ENCODE data around the gene KLHL14. TPM values are rescaled to one million over a fixed set of nuclear protein-coding genes. Genes with fewer than 3 reads are reported as not detected.

The KLHL14 gene
- total RNA-seq, 1 donor from 2014 or later, result 0.72 TPM

DNA sequence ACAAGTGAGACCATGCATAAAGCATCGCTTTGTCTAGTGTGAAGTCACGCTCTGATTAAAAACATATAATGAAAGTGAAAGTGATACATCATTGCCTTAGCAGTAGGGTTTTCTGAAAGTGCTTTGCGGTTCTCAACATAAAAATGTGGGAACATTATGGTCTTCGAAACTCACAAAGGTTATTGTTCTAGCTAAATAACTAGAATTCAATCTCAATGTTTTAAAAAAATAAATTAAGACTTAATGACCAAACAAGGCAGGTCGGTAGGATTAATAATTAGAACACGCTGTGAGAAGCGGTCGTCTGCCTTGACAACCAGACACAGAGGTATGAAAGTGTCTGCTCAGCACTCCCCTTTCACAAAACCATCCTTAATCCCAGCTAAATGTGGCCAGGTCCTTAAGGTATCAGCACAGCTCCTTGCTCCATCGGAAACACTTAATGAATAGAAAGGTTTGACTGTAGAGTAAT lies 42.2 kb downstream of the KLHL14 start:
- no peak for ATAC-seq

DNA sequence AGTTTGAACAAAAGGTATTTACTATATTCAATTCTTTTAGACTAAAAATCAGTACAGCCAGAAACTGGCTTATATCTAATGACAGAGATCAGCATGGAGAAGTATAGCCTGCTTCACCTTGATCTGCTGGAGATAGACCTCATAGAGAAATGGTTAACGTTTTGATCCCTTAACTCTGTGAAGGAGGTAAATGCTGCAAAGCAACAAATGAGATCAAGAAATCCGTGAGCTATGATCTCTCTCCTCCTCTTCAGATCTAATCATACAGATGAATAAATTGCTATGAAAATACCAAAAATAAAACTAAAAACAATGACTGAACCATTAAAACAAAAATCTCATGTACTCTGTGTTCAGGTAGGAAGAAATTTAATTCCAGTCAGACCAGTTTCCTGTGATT lies 42.8 kb downstream of the KLHL14 start:
- Histone ChIP-seq H3K4me1 (no peaks in the 10 kb centered on the region), H3K36me3 (no peaks in the 10 kb centered on the region), H3K9me3 (no peaks in the 10 kb centered on the region), H3K4me3 (peak overlapping the region; percentile 23), H3K27me3 (no peaks in the 10 kb centered on the region), H3K27ac (no peak overlapping the region)
- TF ChIP-seq, protein P1, sequence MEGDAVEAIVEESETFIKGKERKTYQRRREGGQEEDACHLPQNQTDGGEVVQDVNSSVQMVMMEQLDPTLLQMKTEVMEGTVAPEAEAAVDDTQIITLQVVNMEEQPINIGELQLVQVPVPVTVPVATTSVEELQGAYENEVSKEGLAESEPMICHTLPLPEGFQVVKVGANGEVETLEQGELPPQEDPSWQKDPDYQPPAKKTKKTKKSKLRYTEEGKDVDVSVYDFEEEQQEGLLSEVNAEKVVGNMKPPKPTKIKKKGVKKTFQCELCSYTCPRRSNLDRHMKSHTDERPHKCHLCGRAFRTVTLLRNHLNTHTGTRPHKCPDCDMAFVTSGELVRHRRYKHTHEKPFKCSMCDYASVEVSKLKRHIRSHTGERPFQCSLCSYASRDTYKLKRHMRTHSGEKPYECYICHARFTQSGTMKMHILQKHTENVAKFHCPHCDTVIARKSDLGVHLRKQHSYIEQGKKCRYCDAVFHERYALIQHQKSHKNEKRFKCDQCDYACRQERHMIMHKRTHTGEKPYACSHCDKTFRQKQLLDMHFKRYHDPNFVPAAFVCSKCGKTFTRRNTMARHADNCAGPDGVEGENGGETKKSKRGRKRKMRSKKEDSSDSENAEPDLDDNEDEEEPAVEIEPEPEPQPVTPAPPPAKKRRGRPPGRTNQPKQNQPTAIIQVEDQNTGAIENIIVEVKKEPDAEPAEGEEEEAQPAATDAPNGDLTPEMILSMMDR (IDR thresholded peaks at IDR 0.05), result no peak
- ATAC-seq (no peak), DNase-seq (no peak)
- intact Hi-C loops (cut with DNase I), result no loop called here

More for the DNA sequence above, 42.2 kb downstream of the KLHL14 start:
- no peak for DNase-seq
- TF ChIP-seq, protein P1 (IDR thresholded peaks at IDR 0.05), result no peak
- no peaks in the 10 kb centered on the region for H3K36me3 ChIP-seq
- intact Hi-C loops (cut with DNase I), result no loop called here
- no peaks in the 10 kb centered on the region for H3K9me3 ChIP-seq
- no peaks in the 10 kb centered on the region for H3K27me3 ChIP-seq
- no peak overlapping the region for H3K27ac ChIP-seq
- H3K4me1 ChIP-seq, result no peaks in the 10 kb centered on the region
- peak overlapping the region; percentile 23 for H3K4me3 ChIP-seq

DNA sequence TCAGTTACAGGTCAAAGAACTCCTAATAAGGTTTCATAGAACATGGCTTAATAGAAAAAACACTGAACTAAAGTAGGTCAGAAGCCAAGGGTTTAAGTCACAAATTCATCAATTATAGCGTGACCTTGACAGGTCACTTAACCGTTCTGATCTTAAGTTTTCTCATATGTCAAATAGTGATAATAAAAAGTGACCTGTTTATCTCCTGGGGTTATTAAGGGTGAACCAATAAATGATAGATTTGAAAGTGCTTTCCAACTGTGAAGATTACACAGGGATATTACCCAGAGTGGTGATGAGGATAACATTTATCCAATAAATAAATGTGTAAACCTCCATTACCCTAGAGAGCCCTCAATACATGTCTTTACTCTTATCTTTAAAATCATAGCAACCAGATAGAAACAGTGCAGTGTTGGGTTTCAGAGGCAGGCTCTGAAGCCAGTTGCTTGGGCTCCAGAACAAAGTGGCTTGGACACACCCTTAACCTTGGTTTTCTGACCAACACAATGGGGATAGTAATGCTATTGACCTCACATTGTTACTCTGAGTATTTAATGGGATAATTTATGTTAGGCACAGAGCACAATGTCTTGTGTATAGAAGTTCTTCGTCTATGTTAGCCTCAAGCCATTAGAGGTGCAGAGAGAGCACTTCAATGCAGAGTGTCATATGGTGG lies 48.6 kb downstream of the KLHL14 start:
- Histone ChIP-seq H3K27ac (no peak overlapping the region), H3K27me3 (no peaks in the 10 kb centered on the region), H3K4me1 (no peaks in the 10 kb centered on the region), H3K9me3 (no peaks in the 10 kb centered on the region), H3K36me3 (no peaks in the 10 kb centered on the region), H3K4me3 (no peak overlapping the region)
- DNase-seq (no peak), ATAC-seq (no peak)
- TF ChIP-seq, protein P1 (IDR thresholded peaks at IDR 0.05), result no peak
- intact Hi-C loops (cut with DNase I), result no loop called here

DNA sequence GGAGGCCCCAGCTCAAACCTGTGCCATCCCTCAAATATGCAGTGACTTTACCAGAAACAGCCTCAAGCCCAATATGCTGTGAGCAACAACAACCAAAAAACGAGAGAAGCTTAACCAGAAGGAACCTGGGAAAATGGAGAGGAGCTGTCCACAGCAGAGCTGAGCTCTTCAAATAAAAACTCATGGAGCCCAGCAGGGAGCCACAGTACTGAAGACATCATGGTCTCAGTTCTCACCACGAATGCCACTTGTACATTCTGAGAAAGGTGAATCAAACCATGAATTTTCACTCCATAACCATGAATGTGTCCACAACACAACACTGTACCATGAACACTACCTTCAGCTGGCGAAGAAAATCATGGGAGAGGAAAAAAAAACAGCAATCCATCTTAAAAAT lies 50.5 kb downstream of the KLHL14 start:
- H3K27me3 ChIP-seq, result no peaks in the 10 kb centered on the region
- intact Hi-C loops (cut with DNase I), result no loop called here
- ATAC-seq (no peak), DNase-seq (no peak)
- no peaks in the 10 kb centered on the region for H3K4me1 ChIP-seq
- TF ChIP-seq, protein P1 (IDR thresholded peaks at IDR 0.05), result no peak
- H3K4me3 ChIP-seq, result no peak overlapping the region
- H3K9me3 ChIP-seq, result no peaks in the 10 kb centered on the region
- H3K36me3 ChIP-seq, result no peaks in the 10 kb centered on the region
- no peak overlapping the region for H3K27ac ChIP-seq

DNA sequence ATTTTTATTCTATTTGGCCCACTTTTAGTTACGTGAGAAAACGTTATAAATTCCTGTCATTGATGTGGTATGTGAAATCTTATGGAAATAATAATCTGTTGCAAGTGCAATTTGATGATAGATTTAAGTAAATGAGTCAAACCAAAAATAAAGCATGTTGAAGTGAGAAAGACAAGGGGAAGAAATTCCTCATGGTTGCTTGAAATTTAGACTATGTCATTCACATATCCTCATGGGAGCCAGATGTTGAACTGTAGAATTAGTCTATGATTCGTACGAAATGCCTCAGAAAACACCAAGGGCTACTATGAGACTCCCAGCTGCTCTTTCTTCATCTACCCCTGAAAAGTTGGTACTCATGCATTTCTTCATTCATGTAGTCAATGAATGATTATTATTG lies 55.7 kb downstream of the KLHL14 start:
- Histone ChIP-seq H3K27me3 (no peaks in the 10 kb centered on the region), H3K27ac (no peak overlapping the region), H3K36me3 (no peaks in the 10 kb centered on the region), H3K4me3 (no peak overlapping the region), H3K4me1 (no peaks in the 10 kb centered on the region), H3K9me3 (no peaks in the 10 kb centered on the region)
- ATAC-seq, result no peak
- TF ChIP-seq, protein P1 (IDR thresholded peaks at IDR 0.05), result no peak
- no peak for DNase-seq
- intact Hi-C loops (cut with DNase I), result no loop called here

All from upper lobe of right lung (tissue), 1 donor.